Activated T-cell treated with anti-CD3 and anti-CD28 coated beads for 24 hours (primary cell): ENCODE measurements around the gene OR56A3.
"Not testable (repeated sequence)": the region's sequence is repeated elsewhere in the genome, so short reads cannot be mapped to it uniquely, and the experiment has no call there.

Experiments used
- DNase-seq: peaks from one replicate; pipeline ENCODE4 v3.0.0-alpha.2; 2020; ENCODE audit warnings: low read depth

OR56A3 gene

GRCh38 chr11:5941951-5942350 lies at the start of gene OR56A3:
Gene OR56A3 (plus strand): TSS chr11:5942251. CDS start chr11:5947347, 5,096 bp downstream.
- DNase-seq, result no peak

GRCh38 chr11:5892908-5893307 lies 49.1 kb upstream of the OR56A3 start, which contains the start of gene OR52E5:
Gene OR52E5 (plus strand): TSS chr11:5893208. CDS start chr11:5900777, 7,569 bp downstream.
- no peak for DNase-seq

- no peak for DNase-seq
These were observed 42.5 kb upstream of the OR56A3 start for GRCh38 chr11:5899534-5899933.

GRCh38 chr11:5910540-5910939 lies 31.5 kb upstream of the OR56A3 start:
- no peak for DNase-seq

- no peak for DNase-seq
These were observed 19.2 kb upstream of the OR56A3 start for GRCh38 chr11:5922749-5923426.

GRCh38 chr11:5923427-5923776 lies 18.6 kb upstream of the OR56A3 start:
- DNase-seq, result no peak

- DNase-seq, result no peak
These were observed 18.3 kb upstream of the OR56A3 start for GRCh38 chr11:5923794-5924193.

- DNase-seq, result no peak
These were observed 13.8 kb upstream of the OR56A3 start for GRCh38 chr11:5928271-5928670.

- DNase-seq, result no peak
These were observed 13.2 kb upstream of the OR56A3 start for GRCh38 chr11:5928811-5929210.

- no peak for DNase-seq
These were observed 12.3 kb upstream of the OR56A3 start for GRCh38 chr11:5929571-5930368.

GRCh38 chr11:5930614-5931013 lies 11.4 kb upstream of the OR56A3 start:
- DNase-seq, result no peak

GRCh38 chr11:5931061-5931460 lies 11.0 kb upstream of the OR56A3 start:
- DNase-seq, result no peak

- DNase-seq, result no peak
These were observed 9.4 kb upstream of the OR56A3 start for GRCh38 chr11:5932671-5933070.

GRCh38 chr11:5933116-5933515 lies 8.9 kb upstream of the OR56A3 start:
- no peak for DNase-seq

- no peak for DNase-seq
These were observed 4.0 kb upstream of the OR56A3 start for GRCh38 chr11:5937868-5938602.

GRCh38 chr11:5938603-5938965 lies 3.5 kb upstream of the OR56A3 start:
- no peak for DNase-seq

GRCh38 chr11:5940748-5941147 lies 1.3 kb upstream of the OR56A3 start:
- DNase-seq, result no peak

- DNase-seq, result no peak
These were observed 13.5 kb downstream of the OR56A3 start for GRCh38 chr11:5955586-5955985.

GRCh38 chr11:5960704-5961320 lies 18.8 kb downstream of the OR56A3 start:
- not testable (repeated sequence) for DNase-seq

- no peak for DNase-seq
These were observed 24.9 kb downstream of the OR56A3 start for GRCh38 chr11:5966958-5967357.

- no peak for DNase-seq
These were observed 25.7 kb downstream of the OR56A3 start for GRCh38 chr11:5967708-5968107.

- DNase-seq, result no peak
These were observed 26.3 kb downstream of the OR56A3 start, which contains the start of gene OR56A5 for GRCh38 chr11:5968394-5968793. Gene OR56A5 (minus strand): TSS chr11:5968494. CDS start chr11:5968494, 0 bp downstream.
